Measurements from ENCODE around the gene SDK2.

The SDK2 gene

DNA sequence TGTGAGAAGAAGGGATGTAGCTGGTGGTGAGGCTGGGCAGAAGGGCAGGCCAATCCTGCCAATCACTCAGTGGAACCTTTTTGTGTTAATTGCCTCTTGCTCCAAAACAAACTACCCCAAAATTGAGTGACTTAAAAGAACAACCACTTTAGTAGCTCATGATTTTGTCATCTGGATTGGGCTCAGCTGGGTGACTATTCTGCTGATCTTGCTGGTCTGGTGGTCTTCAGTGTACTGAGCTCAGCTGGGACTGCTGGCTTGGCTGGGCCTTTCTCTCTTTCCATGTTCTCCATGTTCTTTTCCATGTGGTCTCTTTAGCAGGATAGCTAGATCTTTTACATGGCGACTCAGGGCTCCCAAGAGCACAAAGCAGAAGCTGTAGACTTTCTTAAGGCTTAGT, 37.7 kb upstream of the SDK2 start:
- H3K36me3 ChIP-seq (ENCODE audit: control insufficient read depth in 2 of 2, insufficient read depth in 2 of 2, low read length in 2 of 2) = no peaks in the 10 kb centered on the region
- no peaks in the 10 kb centered on the region for H3K9me3 ChIP-seq (ENCODE audit: control insufficient read depth in 2 of 2, low read length in 2 of 2)
- H3K9ac ChIP-seq (ENCODE audit: low read depth in 1 of 2, low read length in 2 of 2) = no peak overlapping the region
- peaks cover 0 to 2% of the 10 kb centered on the region in 2 donors for H3K27me3 ChIP-seq (ENCODE audit: control insufficient read depth in 2 of 2, insufficient read depth in 2 of 2, low read length in 2 of 2)
- H3K4me1 ChIP-seq (ENCODE audit: control insufficient read depth in 2 of 2, insufficient read depth in 2 of 2, low read length in 2 of 2) = no peaks in the 10 kb centered on the region
- H3K27ac ChIP-seq (ENCODE audit: low read depth in 2 of 2, low read length in 2 of 2) = no peak overlapping the region
- H3K4me3 ChIP-seq (ENCODE audit: low read length in 2 of 2) = no peak overlapping the region

DNA sequence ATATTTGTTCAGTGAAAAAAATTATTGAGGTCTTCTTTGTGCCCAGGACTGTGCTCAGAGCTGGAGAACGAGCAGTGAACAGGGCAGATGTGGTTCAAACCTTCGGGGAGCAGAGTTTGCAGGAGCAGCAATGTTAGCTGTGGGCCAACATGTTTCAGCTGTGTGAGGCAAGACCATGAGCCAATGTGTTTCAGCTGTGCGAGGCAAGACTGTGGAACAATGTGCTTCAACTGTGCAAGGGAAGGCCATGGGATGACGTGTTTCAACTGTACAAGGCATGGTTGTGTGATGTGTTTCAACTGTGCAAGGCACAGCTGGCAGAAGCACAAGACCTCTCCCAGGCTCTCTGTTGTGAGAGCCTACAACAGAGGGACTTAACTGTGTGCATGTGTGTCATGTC, 35.2 kb upstream of the SDK2 start:
- Histone ChIP-seq H3K9ac (ENCODE audit: low read depth in 1 of 2, low read length in 2 of 2) (no peak overlapping the region), H3K9me3 (ENCODE audit: control insufficient read depth in 2 of 2, low read length in 2 of 2) (no peaks in the 10 kb centered on the region), H3K4me3 (ENCODE audit: low read length in 2 of 2) (no peak overlapping the region), H3K4me1 (ENCODE audit: control insufficient read depth in 2 of 2, insufficient read depth in 2 of 2, low read length in 2 of 2) (no peaks in the 10 kb centered on the region), H3K36me3 (ENCODE audit: control insufficient read depth in 2 of 2, insufficient read depth in 2 of 2, low read length in 2 of 2) (no peaks in the 10 kb centered on the region), H3K27ac (ENCODE audit: low read depth in 2 of 2, low read length in 2 of 2) (no peak overlapping the region), H3K27me3 (ENCODE audit: control insufficient read depth in 2 of 2, insufficient read depth in 2 of 2, low read length in 2 of 2) (no peaks in the 10 kb centered on the region)

DNA sequence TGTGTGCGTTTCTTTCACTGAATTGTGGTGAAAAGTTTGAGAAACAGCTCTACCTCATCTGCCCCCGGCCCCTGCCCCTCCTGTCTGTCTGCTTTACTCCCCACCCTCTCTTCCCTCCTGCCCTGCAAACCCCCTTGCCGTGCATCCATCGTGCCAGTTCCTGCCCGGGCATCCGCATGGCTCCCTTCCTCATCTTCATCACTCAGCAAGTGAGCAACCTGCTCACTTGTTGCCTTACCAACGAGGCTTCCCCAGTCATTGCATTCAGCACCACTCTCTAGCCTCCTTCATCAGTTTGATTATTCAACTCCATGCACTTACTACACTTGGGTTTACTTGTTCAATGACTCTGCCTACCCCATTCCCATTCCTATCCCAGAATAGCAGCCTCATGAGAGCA, 34.8 kb upstream of the SDK2 start:
- Histone ChIP-seq H3K27ac (ENCODE audit: low read depth in 2 of 2, low read length in 2 of 2) (no peak overlapping the region), H3K9me3 (ENCODE audit: control insufficient read depth in 2 of 2, low read length in 2 of 2) (no peaks in the 10 kb centered on the region), H3K27me3 (ENCODE audit: control insufficient read depth in 2 of 2, insufficient read depth in 2 of 2, low read length in 2 of 2) (no peaks in the 10 kb centered on the region), H3K4me1 (ENCODE audit: control insufficient read depth in 2 of 2, insufficient read depth in 2 of 2, low read length in 2 of 2) (no peaks in the 10 kb centered on the region), H3K36me3 (ENCODE audit: control insufficient read depth in 2 of 2, insufficient read depth in 2 of 2, low read length in 2 of 2) (no peaks in the 10 kb centered on the region), H3K9ac (ENCODE audit: low read depth in 1 of 2, low read length in 2 of 2) (no peak overlapping the region), H3K4me3 (ENCODE audit: low read length in 2 of 2) (no peak overlapping the region)

DNA sequence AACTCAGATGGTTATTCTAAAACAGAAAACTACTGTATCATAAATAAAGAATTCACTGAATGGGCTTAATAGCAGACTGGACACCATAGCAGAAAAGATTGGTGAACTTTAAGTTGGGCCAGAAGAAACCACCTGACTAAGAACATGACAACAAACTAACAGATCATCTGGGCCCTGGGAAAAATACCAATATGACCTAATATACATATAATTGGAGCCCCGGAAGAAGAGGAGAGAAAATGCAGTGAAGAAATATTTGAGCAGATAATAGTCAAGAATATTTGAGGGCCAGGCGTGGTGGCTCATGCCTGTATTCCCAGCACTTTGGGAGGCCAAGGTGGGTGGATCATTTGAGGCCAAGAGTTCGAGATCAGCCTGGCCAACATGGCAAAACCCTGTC, 25.5 kb upstream of the SDK2 start:
- H3K4me1 ChIP-seq (ENCODE audit: control insufficient read depth in 2 of 2, insufficient read depth in 2 of 2, low read length in 2 of 2) = no peaks in the 10 kb centered on the region

DNA sequence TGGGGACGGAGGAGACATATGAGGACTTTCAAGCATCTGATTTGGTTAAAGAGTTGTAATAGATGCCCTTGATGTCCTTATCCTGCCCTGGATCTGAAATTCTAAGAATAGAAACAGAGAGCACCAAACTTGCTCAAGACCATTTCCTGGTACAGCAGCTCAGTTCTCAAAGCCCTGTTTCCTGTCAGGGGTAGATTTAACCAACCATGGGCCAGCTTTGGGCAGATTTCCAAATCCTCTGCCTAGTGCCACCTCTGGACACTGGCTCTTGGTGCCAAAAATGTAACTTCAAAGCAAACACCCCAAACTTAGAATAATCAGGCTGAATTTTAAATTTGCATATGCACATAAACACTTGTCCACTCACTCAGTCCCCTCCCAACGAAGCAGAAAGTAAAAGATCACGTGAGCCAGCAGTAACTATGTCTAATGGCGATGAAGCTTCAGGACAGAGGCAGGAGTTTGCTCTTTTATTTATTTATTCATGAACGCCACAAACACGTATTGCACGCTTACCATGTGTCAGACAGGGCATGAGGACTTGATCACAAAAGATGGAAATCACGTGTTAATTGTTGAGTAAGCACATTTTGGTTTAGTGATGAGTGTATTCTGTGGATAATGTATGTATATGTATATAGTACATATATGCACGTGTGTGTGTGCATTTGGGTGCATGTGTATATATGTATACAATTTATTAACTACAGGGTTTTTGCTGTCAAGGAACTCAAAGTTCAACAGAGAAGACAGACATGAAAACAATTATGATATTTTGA, 23.1 kb upstream of the SDK2 start:
- H3K27ac ChIP-seq (ENCODE audit: low read depth in 2 of 2, low read length in 2 of 2) = no peak overlapping the region
- no peaks in the 10 kb centered on the region for H3K36me3 ChIP-seq (ENCODE audit: control insufficient read depth in 2 of 2, insufficient read depth in 2 of 2, low read length in 2 of 2)
- no peaks in the 10 kb centered on the region for H3K4me1 ChIP-seq (ENCODE audit: control insufficient read depth in 2 of 2, insufficient read depth in 2 of 2, low read length in 2 of 2)
- no peaks in the 10 kb centered on the region for H3K9me3 ChIP-seq (ENCODE audit: control insufficient read depth in 2 of 2, low read length in 2 of 2)
- H3K4me3 ChIP-seq (ENCODE audit: low read length in 2 of 2) = no peak overlapping the region
- H3K27me3 ChIP-seq (ENCODE audit: control insufficient read depth in 2 of 2, insufficient read depth in 2 of 2, low read length in 2 of 2) = no peaks in the 10 kb centered on the region
- H3K9ac ChIP-seq (ENCODE audit: low read depth in 1 of 2, low read length in 2 of 2) = no peak overlapping the region

More for the DNA sequence above, 25.5 kb upstream of the SDK2 start:
- Histone ChIP-seq H3K36me3 (ENCODE audit: control insufficient read depth in 2 of 2, insufficient read depth in 2 of 2, low read length in 2 of 2) (no peaks in the 10 kb centered on the region), H3K4me3 (ENCODE audit: low read length in 2 of 2) (no peak overlapping the region), H3K27ac (ENCODE audit: low read depth in 2 of 2, low read length in 2 of 2) (no peak overlapping the region), H3K9ac (ENCODE audit: low read depth in 1 of 2, low read length in 2 of 2) (no peak overlapping the region), H3K27me3 (ENCODE audit: control insufficient read depth in 2 of 2, insufficient read depth in 2 of 2, low read length in 2 of 2) (no peaks in the 10 kb centered on the region), H3K9me3 (ENCODE audit: control insufficient read depth in 2 of 2, low read length in 2 of 2) (no peaks in the 10 kb centered on the region)

DNA sequence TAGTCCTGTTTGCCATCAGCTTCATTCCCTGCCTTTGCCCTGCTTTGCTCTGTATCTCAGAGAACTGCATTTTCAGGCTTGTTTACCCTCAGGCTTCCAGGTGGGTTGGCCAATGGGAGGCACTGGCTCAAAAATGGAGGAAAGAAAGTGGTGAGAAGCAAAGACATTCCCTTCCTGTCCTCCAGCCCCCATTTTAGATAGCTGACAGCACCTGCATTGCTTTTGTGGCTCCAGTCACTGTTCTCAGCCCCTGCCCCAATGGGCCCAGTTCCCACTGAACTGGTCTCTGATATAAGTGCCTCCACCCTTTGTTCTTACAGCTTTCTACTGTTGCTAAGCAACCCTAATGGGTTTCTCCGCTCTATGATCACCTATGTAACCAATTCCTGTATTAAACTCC, 19.4 kb upstream of the SDK2 start:
- Histone ChIP-seq H3K27ac (ENCODE audit: low read depth in 2 of 2, low read length in 2 of 2) (no peak overlapping the region), H3K4me3 (ENCODE audit: low read length in 2 of 2) (no peak overlapping the region), H3K36me3 (ENCODE audit: control insufficient read depth in 2 of 2, insufficient read depth in 2 of 2, low read length in 2 of 2) (no peaks in the 10 kb centered on the region), H3K9me3 (ENCODE audit: control insufficient read depth in 2 of 2, low read length in 2 of 2) (no peaks in the 10 kb centered on the region), H3K4me1 (ENCODE audit: control insufficient read depth in 2 of 2, insufficient read depth in 2 of 2, low read length in 2 of 2) (peaks cover 0 to 3% of the 10 kb centered on the region in 2 donors), H3K9ac (ENCODE audit: low read depth in 1 of 2, low read length in 2 of 2) (no peak overlapping the region), H3K27me3 (ENCODE audit: control insufficient read depth in 2 of 2, insufficient read depth in 2 of 2, low read length in 2 of 2) (no peaks in the 10 kb centered on the region)

DNA sequence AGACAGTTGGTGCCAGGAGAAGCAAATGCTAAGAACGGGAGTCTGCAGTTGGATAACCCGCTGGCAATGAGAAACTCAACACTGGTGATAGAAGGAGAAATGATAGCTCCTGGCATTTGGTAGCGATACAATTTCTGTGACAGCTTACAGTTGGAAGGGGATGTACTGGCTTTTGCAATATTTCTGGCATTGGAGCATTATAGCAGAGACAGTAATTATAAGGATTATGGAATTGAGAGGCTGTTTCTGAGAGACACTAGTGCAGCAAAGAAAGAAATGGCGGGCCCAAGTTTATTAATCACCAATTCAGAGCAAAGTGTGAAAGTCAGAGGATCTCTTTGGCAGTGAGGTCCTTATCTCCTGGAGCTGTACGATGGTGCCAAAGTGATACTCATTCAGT, 16.1 kb upstream of the SDK2 start:
- H3K27me3 ChIP-seq (ENCODE audit: control insufficient read depth in 2 of 2, insufficient read depth in 2 of 2, low read length in 2 of 2) = no peaks in the 10 kb centered on the region
- H3K4me1 ChIP-seq (ENCODE audit: control insufficient read depth in 2 of 2, insufficient read depth in 2 of 2, low read length in 2 of 2) = peaks cover 0 to 10% of the 10 kb centered on the region in 2 donors
- no peaks in the 10 kb centered on the region for H3K36me3 ChIP-seq (ENCODE audit: control insufficient read depth in 2 of 2, insufficient read depth in 2 of 2, low read length in 2 of 2)
- H3K27ac ChIP-seq (ENCODE audit: low read depth in 2 of 2, low read length in 2 of 2) = no peak overlapping the region
- no peak overlapping the region for H3K9ac ChIP-seq (ENCODE audit: low read depth in 1 of 2, low read length in 2 of 2)
- no peaks in the 10 kb centered on the region for H3K9me3 ChIP-seq (ENCODE audit: control insufficient read depth in 2 of 2, low read length in 2 of 2)
- H3K4me3 ChIP-seq (ENCODE audit: low read length in 2 of 2) = no peak overlapping the region

DNA sequence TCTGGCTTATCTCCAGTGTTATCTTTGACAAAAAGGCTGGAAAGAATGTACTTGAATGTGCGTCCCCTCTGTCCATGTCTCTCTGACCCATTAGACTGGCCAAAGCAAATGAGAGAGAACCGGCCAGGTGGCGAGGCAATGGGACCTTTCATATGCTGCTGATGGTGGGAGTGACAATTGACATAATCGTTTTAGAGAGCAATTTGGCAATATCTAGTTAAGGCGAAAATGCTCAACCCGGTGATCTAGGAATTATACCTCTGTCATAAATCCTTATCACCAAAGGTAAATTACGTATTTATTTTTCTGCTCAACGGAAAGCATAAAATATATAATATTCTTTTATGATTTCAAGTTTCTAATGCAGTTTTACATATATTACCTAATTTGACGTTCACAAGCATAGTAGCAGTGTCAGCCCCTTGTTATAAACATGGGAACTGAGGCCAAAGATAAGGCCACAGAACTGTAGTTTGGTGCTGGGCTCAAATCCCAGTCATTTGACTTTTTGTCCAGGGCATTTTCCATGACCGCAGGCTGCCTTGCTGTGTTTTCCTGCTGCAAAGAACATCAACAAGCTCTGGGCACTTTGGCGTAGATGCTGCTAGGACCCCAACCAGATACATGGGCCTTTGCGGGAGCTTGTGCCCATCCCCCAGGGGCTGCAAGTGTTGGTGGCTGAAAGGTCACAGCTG, 14.7 kb upstream of the SDK2 start:
- Histone ChIP-seq H3K9me3 (ENCODE audit: control insufficient read depth in 2 of 2, low read length in 2 of 2) (no peaks in the 10 kb centered on the region), H3K4me1 (ENCODE audit: control insufficient read depth in 2 of 2, insufficient read depth in 2 of 2, low read length in 2 of 2) (peaks cover 0 to 10% of the 10 kb centered on the region in 2 donors), H3K9ac (ENCODE audit: low read depth in 1 of 2, low read length in 2 of 2) (no peak overlapping the region), H3K36me3 (ENCODE audit: control insufficient read depth in 2 of 2, insufficient read depth in 2 of 2, low read length in 2 of 2) (no peaks in the 10 kb centered on the region), H3K4me3 (ENCODE audit: low read length in 2 of 2) (no peak overlapping the region), H3K27ac (ENCODE audit: low read depth in 2 of 2, low read length in 2 of 2) (peak overlapping the region in 1 of 2 donors; percentile 17), H3K27me3 (ENCODE audit: control insufficient read depth in 2 of 2, insufficient read depth in 2 of 2, low read length in 2 of 2) (no peaks in the 10 kb centered on the region)

DNA sequence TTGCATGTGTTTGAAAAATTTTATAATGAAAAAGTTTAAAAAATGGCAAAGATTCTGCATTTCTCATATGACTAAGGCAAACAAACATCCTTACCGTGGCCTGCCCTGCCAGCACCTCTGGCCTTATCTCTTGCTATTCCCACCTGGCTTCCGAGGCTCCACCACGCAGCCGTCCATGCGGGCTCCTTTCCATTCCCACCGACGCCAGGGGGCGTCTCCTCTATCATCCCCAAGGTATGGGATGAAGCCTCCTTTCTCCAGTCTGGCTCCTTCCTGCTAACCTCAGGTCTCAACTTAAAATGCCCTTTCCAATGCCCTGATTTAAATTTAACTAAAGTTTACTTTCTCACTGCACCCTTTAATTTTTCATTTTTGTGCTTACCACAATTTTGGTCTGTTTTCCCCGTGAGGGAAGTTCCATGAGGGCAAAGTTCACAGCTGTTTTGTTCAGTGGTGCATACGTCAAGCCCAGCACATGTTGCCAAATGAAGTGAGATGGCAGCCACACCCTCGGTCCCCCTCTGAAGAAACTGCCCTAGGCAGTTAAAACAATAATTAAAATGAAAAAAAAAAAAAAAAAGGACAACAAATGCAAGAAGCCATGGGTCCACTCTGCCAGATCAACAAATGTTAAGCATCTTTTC, 13.3 kb upstream of the SDK2 start:
- H3K27ac ChIP-seq (ENCODE audit: low read depth in 2 of 2, low read length in 2 of 2) = no peak overlapping the region
- H3K9ac ChIP-seq (ENCODE audit: low read depth in 1 of 2, low read length in 2 of 2) = no peak overlapping the region
- H3K36me3 ChIP-seq (ENCODE audit: control insufficient read depth in 2 of 2, insufficient read depth in 2 of 2, low read length in 2 of 2) = no peaks in the 10 kb centered on the region
- H3K9me3 ChIP-seq (ENCODE audit: control insufficient read depth in 2 of 2, low read length in 2 of 2) = no peaks in the 10 kb centered on the region
- no peaks in the 10 kb centered on the region for H3K27me3 ChIP-seq (ENCODE audit: control insufficient read depth in 2 of 2, insufficient read depth in 2 of 2, low read length in 2 of 2)
- H3K4me3 ChIP-seq (ENCODE audit: low read length in 2 of 2) = no peak overlapping the region
- peaks cover 0 to 10% of the 10 kb centered on the region in 2 donors for H3K4me1 ChIP-seq (ENCODE audit: control insufficient read depth in 2 of 2, insufficient read depth in 2 of 2, low read length in 2 of 2)

DNA sequence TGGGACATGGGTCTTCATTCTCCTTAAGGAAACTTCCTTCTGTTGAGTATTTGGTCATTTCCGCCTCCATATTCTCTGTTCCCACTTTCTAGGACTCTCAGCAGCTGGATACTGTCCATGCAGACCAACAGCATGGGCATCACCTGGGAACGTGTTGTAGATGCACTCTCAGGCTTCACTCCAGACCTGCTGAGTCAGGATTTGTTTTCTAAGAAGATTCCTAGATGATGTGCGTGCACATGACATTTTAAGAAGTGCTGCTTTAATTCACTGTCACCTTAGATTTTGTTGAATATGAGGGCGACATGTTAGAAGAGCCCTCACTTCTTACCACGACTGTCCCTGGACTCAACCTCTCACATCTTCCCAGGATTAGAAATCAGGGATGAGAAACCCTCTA, 10.0 kb upstream of the SDK2 start:
- no peak overlapping the region for H3K4me3 ChIP-seq (ENCODE audit: low read length in 2 of 2)
- no peaks in the 10 kb centered on the region for H3K36me3 ChIP-seq (ENCODE audit: control insufficient read depth in 2 of 2, insufficient read depth in 2 of 2, low read length in 2 of 2)
- H3K4me1 ChIP-seq (ENCODE audit: control insufficient read depth in 2 of 2, insufficient read depth in 2 of 2, low read length in 2 of 2) = peaks cover 12 to 28% of the 10 kb centered on the region in 2 donors
- no peaks in the 10 kb centered on the region for H3K9me3 ChIP-seq (ENCODE audit: control insufficient read depth in 2 of 2, low read length in 2 of 2)
- no peaks in the 10 kb centered on the region for H3K27me3 ChIP-seq (ENCODE audit: control insufficient read depth in 2 of 2, insufficient read depth in 2 of 2, low read length in 2 of 2)
- no peak overlapping the region for H3K9ac ChIP-seq (ENCODE audit: low read depth in 1 of 2, low read length in 2 of 2)
- no peak overlapping the region for H3K27ac ChIP-seq (ENCODE audit: low read depth in 2 of 2, low read length in 2 of 2)
